Muscle of leg (tissue), 11 donors: ENCODE data around the gene CTIF. TPM values are rescaled to one million over a fixed set of nuclear protein-coding genes. Genes with fewer than 3 reads are reported as not detected.
A peak's percentile ranks its signal among the peaks of the same experiment; 100 is the strongest.

ENCODE experiments used
- DNase-seq: peaks from one replicate; pipeline ENCODE4 v3.0.0; 2013
- H3K27ac ChIP-seq: one replicate; pipeline ENCODE4 v1.5.1; 2013; ENCODE audit warnings: mild to moderate bottlenecking, low read length, control low read depth
- H3K27me3 ChIP-seq: one replicate; pipeline ENCODE4 v1.6.1; 2013; ENCODE audit warnings: low read length; ENCODE audit not compliant: control insufficient read depth, insufficient read depth
- H3K36me3 ChIP-seq: one replicate; pipeline ENCODE4 v1.6.1; 2013; ENCODE audit warnings: low read length; ENCODE audit not compliant: control insufficient read depth, insufficient read depth
- H3K4me1 ChIP-seq: one replicate; pipeline ENCODE4 v1.6.1; 2013; ENCODE audit warnings: low read length; ENCODE audit not compliant: control insufficient read depth, insufficient read depth
- H3K4me3 ChIP-seq: one replicate; pipeline ENCODE4 v1.5.1; 2013; ENCODE audit warnings: low read length, control low read depth
- H3K9me3 ChIP-seq: replicated peaks from 2 replicates; pipeline ENCODE4 v1.6.1; 2013; ENCODE audit warnings: low read depth, low read length; ENCODE audit not compliant: control insufficient read depth
- WGBS: methylation state at CpG from one replicate; pipeline ENCODE4 v1.1.5; 2013; ENCODE audit warnings: missing lambda C conversion rate; ENCODE audit not compliant: insufficient coverage; 5-methylcytosine and 5-hydroxymethylcytosine counted together
- polyA plus RNA-seq, 8 donors: library from polyadenylated mRNA; unstranded; fragments of 120-200 nt; gene quantifications; one replicate each; pipeline versions ENCODE4 v1.2.1 to v1.2.3, GENCODE V29; 2013; ENCODE audit warnings: inconsistent platforms in 1 of 8, low replicate concordance in 1 of 8; ENCODE audit not compliant: insufficient read length in 8 of 8, insufficient read depth in 1 of 8
- total RNA-seq: library from RNA; stranded (reverse); fragments of 120-200 nt; gene quantifications from one replicate; pipeline ENCODE4 v1.2.4, GENCODE V29; 2013

CTIF gene
- total and polyA plus RNA-seq, 9 donors, result 16.3 to 46.8 (median 32.5) TPM

DNA sequence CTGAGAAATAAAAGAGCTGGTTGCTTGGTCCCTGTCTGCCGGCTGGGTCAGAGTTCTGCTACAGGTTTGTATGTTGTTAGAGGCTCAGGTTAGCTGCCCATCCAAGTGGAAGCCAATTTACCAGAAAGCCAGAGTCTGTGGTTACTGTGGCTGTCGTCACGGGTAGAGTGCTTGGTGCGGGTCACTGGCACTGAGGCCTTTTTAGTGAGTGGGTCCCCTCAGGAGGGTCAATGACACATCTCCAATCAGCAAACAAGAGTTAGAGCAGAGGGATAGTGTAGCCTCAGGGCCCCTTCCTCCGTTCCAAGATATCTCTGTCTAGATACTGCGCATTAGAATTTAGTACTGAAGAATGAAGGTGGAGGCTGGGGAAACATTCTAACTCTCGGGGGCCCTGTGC is 41.2 kb downstream of the CTIF start:
- H3K27ac ChIP-seq, result peak overlapping the region; percentile 78
- peaks cover 9% of the 10 kb centered on the region for H3K36me3 ChIP-seq
- no peaks in the 10 kb centered on the region for H3K27me3 ChIP-seq
- peaks cover 2% of the 10 kb centered on the region for H3K9me3 ChIP-seq
- H3K4me1 ChIP-seq, result peaks cover 44% of the 10 kb centered on the region
- no peak for DNase-seq
- no peak overlapping the region for H3K4me3 ChIP-seq
- 94% methylated on average over 3 of the region's 7 CpGs for WGBS

GRCh38 chr18:48580782-48581181 is 42.0 kb downstream of the CTIF start:
- H3K36me3 ChIP-seq, result peaks cover 3% of the 10 kb centered on the region
- H3K27me3 ChIP-seq, result no peaks in the 10 kb centered on the region
- H3K4me3 ChIP-seq, result no peak overlapping the region
- DNase-seq, result peak; percentile 81
- peaks cover 37% of the 10 kb centered on the region for H3K4me1 ChIP-seq
- H3K9me3 ChIP-seq, result peaks cover 2% of the 10 kb centered on the region
- H3K27ac ChIP-seq, result peak overlapping the region; percentile 78
- WGBS, result 48% methylated on average over 7 of the region's 10 CpGs

GRCh38 chr18:48581206-48581605 is 42.4 kb downstream of the CTIF start:
- 75% methylated on average over 1 of the region's 4 CpGs for WGBS
- H3K36me3 ChIP-seq, result no peaks in the 10 kb centered on the region
- peak overlapping the region; percentile 52 for H3K27ac ChIP-seq
- H3K27me3 ChIP-seq, result no peaks in the 10 kb centered on the region
- H3K4me1 ChIP-seq, result peaks cover 33% of the 10 kb centered on the region
- peaks cover 2% of the 10 kb centered on the region for H3K9me3 ChIP-seq
- H3K4me3 ChIP-seq, result no peak overlapping the region
- DNase-seq, result peak; percentile 87

- H3K36me3 ChIP-seq, result no peaks in the 10 kb centered on the region
- DNase-seq, result no peak
- 66% methylated on average over 8 of the region's 8 CpGs for WGBS
These were observed 43.1 kb downstream of the CTIF start for GRCh38 chr18:48581941-48582340.

GRCh38 chr18:48582946-48583345 is 44.1 kb downstream of the CTIF start:
- peaks cover 35% of the 10 kb centered on the region for H3K4me1 ChIP-seq
- H3K27me3 ChIP-seq, result no peaks in the 10 kb centered on the region
- H3K4me3 ChIP-seq, result no peak overlapping the region
- peak overlapping the region; percentile 7 for H3K27ac ChIP-seq
- no peaks in the 10 kb centered on the region for H3K36me3 ChIP-seq
- no peak for DNase-seq
- WGBS, result 95% methylated on average over 2 of the region's 2 CpGs
- peaks cover 2% of the 10 kb centered on the region for H3K9me3 ChIP-seq

More at GRCh38 chr18:48581941-48582340, 43.1 kb downstream of the CTIF start:
- H3K27ac ChIP-seq, result peak overlapping the region; percentile 52
- no peaks in the 10 kb centered on the region for H3K27me3 ChIP-seq
- H3K9me3 ChIP-seq, result peaks cover 2% of the 10 kb centered on the region
- peaks cover 32% of the 10 kb centered on the region for H3K4me1 ChIP-seq
- no peak overlapping the region for H3K4me3 ChIP-seq

DNA sequence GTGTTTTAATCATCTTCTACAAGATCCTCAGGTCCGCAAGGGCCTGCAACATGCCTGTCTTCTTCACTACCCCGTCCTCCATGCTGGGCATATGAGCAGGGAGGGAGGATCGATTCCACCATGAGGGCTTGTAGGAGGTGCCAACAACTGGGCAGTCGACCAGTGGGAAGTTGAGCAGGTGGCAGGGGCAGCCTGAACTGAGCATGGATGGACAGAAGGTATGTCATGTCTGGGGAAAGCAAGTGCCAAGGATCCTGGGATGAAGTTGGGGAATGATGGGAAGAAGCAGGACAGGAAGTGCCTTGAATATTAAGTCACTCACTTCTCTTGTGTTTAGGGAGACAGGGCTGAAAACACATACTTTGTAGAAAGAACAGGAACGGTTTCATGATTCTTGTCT is 44.7 kb downstream of the CTIF start:
- Histone ChIP-seq H3K4me1 (peaks cover 40% of the 10 kb centered on the region), H3K9me3 (no peaks in the 10 kb centered on the region), H3K36me3 (no peaks in the 10 kb centered on the region), H3K4me3 (no peak overlapping the region), H3K27ac (no peak overlapping the region), H3K27me3 (no peaks in the 10 kb centered on the region)
- 83% methylated on average over 2 of the region's 5 CpGs for WGBS
- DNase-seq, result no peak

GRCh38 chr18:48589797-48590519 is 51.1 kb downstream of the CTIF start:
- Histone ChIP-seq H3K4me3 (no peak overlapping the region), H3K27ac (peak overlapping the region; percentile 78), H3K36me3 (no peaks in the 10 kb centered on the region), H3K27me3 (no peaks in the 10 kb centered on the region), H3K9me3 (no peaks in the 10 kb centered on the region), H3K4me1 (peaks cover 64% of the 10 kb centered on the region)
- peak; percentile 80 for DNase-seq
- WGBS, result 69% methylated on average over 15 of the region's 15 CpGs

- peak overlapping the region; percentile 78 for H3K27ac ChIP-seq
- no peak for DNase-seq
- whole genome bisulfite sequencing, result 72% methylated on average over 3 of the region's 5 CpGs
- no peak overlapping the region for H3K4me3 ChIP-seq
- H3K9me3 ChIP-seq, result no peaks in the 10 kb centered on the region
- H3K27me3 ChIP-seq, result no peaks in the 10 kb centered on the region
- no peaks in the 10 kb centered on the region for H3K36me3 ChIP-seq
- H3K4me1 ChIP-seq, result peaks cover 70% of the 10 kb centered on the region
These were observed 51.8 kb downstream of the CTIF start for GRCh38 chr18:48590678-48591077.

GRCh38 chr18:48592540-48593171 is 53.8 kb downstream of the CTIF start:
- Histone ChIP-seq H3K9me3 (no peaks in the 10 kb centered on the region), H3K27me3 (no peaks in the 10 kb centered on the region), H3K4me1 (peaks cover 82% of the 10 kb centered on the region), H3K4me3 (no peak overlapping the region), H3K36me3 (no peaks in the 10 kb centered on the region), H3K27ac (peak overlapping the region; percentile 62)
- 57% methylated on average over 15 of the region's 17 CpGs for WGBS
- peak; percentile 33 for DNase-seq

DNA sequence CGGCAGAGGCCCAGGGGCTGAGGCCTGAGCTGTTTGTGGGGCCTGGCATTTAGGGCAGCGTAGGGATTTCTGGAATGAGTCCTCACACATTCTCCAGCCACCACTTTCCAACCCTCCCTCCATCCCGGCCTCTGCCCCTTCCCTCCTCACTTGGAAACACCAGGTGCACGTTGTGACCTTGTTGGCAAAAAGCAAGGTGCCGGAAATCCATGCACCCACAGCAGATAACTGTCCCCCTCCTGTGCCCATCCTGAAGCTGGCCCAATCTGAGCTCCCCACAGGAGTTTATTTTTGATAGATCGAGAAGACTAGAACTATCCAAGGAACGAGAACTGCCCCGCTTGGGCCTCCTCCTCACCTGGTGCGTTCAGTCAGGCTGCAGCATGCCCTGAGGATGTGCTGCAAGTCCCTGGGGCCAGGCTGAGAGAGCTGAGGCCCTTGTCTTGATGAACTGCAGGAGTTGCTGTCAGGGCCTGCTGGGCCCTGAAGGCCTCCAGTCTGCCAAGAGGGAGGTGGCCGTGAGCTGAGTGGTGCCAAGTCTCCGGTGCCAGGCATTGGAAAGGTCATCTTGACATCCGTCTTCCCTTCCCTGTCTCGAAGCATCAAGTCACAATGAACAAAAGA is 55.8 kb downstream of the CTIF start:
- Histone ChIP-seq H3K9me3 (no peaks in the 10 kb centered on the region), H3K27me3 (no peaks in the 10 kb centered on the region), H3K27ac (peak overlapping the region; percentile 77), H3K36me3 (no peaks in the 10 kb centered on the region), H3K4me1 (peaks cover 82% of the 10 kb centered on the region), H3K4me3 (no peak overlapping the region)
- DNase-seq, result peak; percentile 75
- 73% methylated on average over 10 of the region's 13 CpGs for WGBS
